ENCODE results near the gene MEX3A. TPM values are rescaled to one million over a fixed set of nuclear protein-coding genes. Genes with fewer than 3 reads are reported as not detected.

Gene MEX3A
- total and polyA plus RNA-seq, 10 of the 15 experiments (the other 5 are each of a cell fraction or from before 2014, with no cell fraction given): 0.11 to 5.1 (median 1.7) TPM

DNA sequence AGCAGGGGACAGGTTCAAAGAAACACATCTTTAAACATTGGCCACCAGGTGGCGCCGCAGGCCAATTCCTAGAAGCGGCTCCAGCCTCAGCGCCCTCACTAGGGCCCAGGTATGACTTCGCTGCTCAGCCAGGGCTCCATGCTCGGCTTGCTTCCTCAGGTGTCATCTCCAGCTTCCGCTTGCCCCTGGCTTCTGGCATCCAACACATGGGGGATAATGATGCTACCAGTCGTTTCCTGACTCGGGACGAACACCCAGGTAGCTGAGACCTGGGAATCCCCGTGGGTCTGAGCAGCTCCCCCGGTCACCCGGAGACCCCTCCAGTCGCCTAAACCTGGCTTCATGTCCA lies 8.5 kb upstream of the MEX3A start (continued):
- TF ChIP-seq RB1 (IDR thresholded peaks at IDR 0.05; ENCODE audit: borderline replicate concordance) (no peak), POLR2AphosphoS5 (IDR thresholded peaks at IDR 0.05; ENCODE audit: low read length) (no peak), NRF1 (conservative IDR thresholded peaks at IDR 0.05; ENCODE audit: low read depth, low read length) (no peak), MYC (IDR thresholded peaks at IDR 0.05; ENCODE audit: insufficient read depth, insufficient read length, insufficient replicate concordance, low read length, severe bottlenecking) (no peak), ETV6 (conservative IDR thresholded peaks at IDR 0.05 in 1 of 2, IDR thresholded peaks at IDR 0.05 in 1 of 2; ENCODE audit: borderline replicate concordance in 1 of 2, low read depth in 1 of 2) (no peak), CBX5 (IDR thresholded peaks at IDR 0.05; ENCODE audit: low read depth) (no peak), DPF2 (IDR thresholded peaks at IDR 0.05) (no peak), TAF1 (IDR thresholded peaks at IDR 0.05; ENCODE audit: borderline replicate concordance, low read depth, low read length) (no peak), ZSCAN29 (IDR thresholded peaks at IDR 0.05) (no peak), FOXK2 (IDR thresholded peaks at IDR 0.05) (no peak), SMAD5 (IDR thresholded peaks at IDR 0.05; ENCODE audit: low read depth) (no peak), NR2F1 (conservative IDR thresholded peaks at IDR 0.05) (no peak), HDAC2 (IDR thresholded peaks at IDR 0.05) (no peak), HDAC6 (IDR thresholded peaks at IDR 0.05; ENCODE audit: unreplicated experiment) (no peak), CBFB (IDR thresholded peaks at IDR 0.05; ENCODE audit: low read depth) (no peak), MTA3 (IDR thresholded peaks at IDR 0.05; ENCODE audit: borderline replicate concordance, low read length) (no peak), NBN (IDR thresholded peaks at IDR 0.05) (0 out of 2 replicates have a peak, but pooled peaks have one; percentile 33), CHD4 (IDR thresholded peaks at IDR 0.05) (no peak), ZNF384 (IDR thresholded peaks at IDR 0.05; ENCODE audit: borderline replicate concordance, low read depth, low read length) (no peak), RAD21 (IDR thresholded peaks at IDR 0.05; ENCODE audit: insufficient read depth, low read depth, low read length) (peak; percentile 92), IKZF1 (conservative IDR thresholded peaks at IDR 0.05) (peak; percentile 31; the same call in 1 of the 2 replicates), RELA (IDR thresholded peaks at IDR 0.05; ENCODE audit: borderline replicate concordance, partially characterized antibody) (no peak), EGR1 (IDR thresholded peaks at IDR 0.05; ENCODE audit: borderline replicate concordance in 1 of 2, low read depth in 2 of 2, low read length in 2 of 2) (no peak), SPI1 (IDR thresholded peaks at IDR 0.05; ENCODE audit: borderline replicate concordance, insufficient read depth, low read depth, low read length) (no peak), NFIC (IDR thresholded peaks at IDR 0.05; ENCODE audit: low read depth, low read length) (no peak), HCFC1 (IDR thresholded peaks at IDR 0.05; ENCODE audit: low read length) (0 out of 2 replicates have a peak, but pooled peaks have one; percentile 11)
- TF ChIP-seq, protein P1, sequence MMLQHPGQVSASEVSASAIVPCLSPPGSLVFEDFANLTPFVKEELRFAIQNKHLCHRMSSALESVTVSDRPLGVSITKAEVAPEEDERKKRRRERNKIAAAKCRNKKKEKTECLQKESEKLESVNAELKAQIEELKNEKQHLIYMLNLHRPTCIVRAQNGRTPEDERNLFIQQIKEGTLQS (IDR thresholded peaks at IDR 0.05; ENCODE audit: borderline replicate concordance, extremely low read depth, low read depth, low read length): no peak
- TF ChIP-seq, protein P2, sequence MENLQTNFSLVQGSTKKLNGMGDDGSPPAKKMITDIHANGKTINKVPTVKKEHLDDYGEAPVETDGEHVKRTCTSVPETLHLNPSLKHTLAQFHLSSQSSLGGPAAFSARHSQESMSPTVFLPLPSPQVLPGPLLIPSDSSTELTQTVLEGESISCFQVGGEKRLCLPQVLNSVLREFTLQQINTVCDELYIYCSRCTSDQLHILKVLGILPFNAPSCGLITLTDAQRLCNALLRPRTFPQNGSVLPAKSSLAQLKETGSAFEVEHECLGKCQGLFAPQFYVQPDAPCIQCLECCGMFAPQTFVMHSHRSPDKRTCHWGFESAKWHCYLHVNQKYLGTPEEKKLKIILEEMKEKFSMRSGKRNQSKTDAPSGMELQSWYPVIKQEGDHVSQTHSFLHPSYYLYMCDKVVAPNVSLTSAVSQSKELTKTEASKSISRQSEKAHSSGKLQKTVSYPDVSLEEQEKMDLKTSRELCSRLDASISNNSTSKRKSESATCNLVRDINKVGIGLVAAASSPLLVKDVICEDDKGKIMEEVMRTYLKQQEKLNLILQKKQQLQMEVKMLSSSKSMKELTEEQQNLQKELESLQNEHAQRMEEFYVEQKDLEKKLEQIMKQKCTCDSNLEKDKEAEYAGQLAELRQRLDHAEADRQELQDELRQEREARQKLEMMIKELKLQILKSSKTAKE (IDR thresholded peaks at IDR 0.05; ENCODE audit: low read depth, poor library complexity, severe bottlenecking): no peak
- TF ChIP-seq, protein P3, sequence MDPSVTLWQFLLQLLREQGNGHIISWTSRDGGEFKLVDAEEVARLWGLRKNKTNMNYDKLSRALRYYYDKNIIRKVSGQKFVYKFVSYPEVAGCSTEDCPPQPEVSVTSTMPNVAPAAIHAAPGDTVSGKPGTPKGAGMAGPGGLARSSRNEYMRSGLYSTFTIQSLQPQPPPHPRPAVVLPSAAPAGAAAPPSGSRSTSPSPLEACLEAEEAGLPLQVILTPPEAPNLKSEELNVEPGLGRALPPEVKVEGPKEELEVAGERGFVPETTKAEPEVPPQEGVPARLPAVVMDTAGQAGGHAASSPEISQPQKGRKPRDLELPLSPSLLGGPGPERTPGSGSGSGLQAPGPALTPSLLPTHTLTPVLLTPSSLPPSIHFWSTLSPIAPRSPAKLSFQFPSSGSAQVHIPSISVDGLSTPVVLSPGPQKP (IDR thresholded peaks at IDR 0.05; ENCODE audit: low read depth, low read length): no peak

Measured in GM12878 (cell line).